Panc1 (cell line): ENCODE data around the gene ITGB6. TPM values are rescaled to one million over a fixed set of nuclear protein-coding genes. Genes with fewer than 3 reads are reported as not detected.

Experiments used
- ATAC-seq: fragments of 200-7000 bp; cut with Tn5 transposase; 2 replicates; pipeline ENCODE4 v1.9.1; 2020; ENCODE audit warnings: mild to moderate bottlenecking, moderate library complexity
- BruUV-seq: library from RNA; stranded (reverse); fragments of 400-500 nt; replicated peaks from 2 replicates; lab custom pipeline; 2021; lab: Mats Ljungman, UMichigan
- CTCF ChIA-PET: fragments of 300-600 bp; sonication (Branson Sonifier 250); formaldehyde crosslinking; loops from one replicate; lab custom pipeline; 2022; ENCODE audit warnings: antibody characterized with exemption; lab: Charles Lee
- POLR2A ChIA-PET: fragments of 300-600 bp; sonication (Branson Sonifier 250); formaldehyde crosslinking; loops from one replicate; lab custom pipeline; 2022; ENCODE audit warnings: antibody characterized with exemption; lab: Charles Lee
- DNase-seq: peaks from one replicate; pipeline ENCODE4 v3.0.0-alpha.2; 2010; ENCODE audit warnings: low read depth, low spot score
- H3K27ac ChIP-seq: 2 replicates; pipeline ENCODE4 v1.5.1; 2011; ENCODE audit warnings: mild to moderate bottlenecking, low read length, inconsistent platforms
- H3K27me3 ChIP-seq: fragments of 200-500 bp; sonication (Bioruptor generic); 2 replicates; pipeline ENCODE4 v1.6.0; 2014; ENCODE audit warnings: low read length, inconsistent platforms; ENCODE audit not compliant: control insufficient read depth, insufficient read depth
- H3K36me3 ChIP-seq: fragments of 200-500 bp; sonication (Bioruptor generic); 2 replicates; pipeline ENCODE4 v1.5.1; 2014; ENCODE audit warnings: inconsistent platforms, mild to moderate bottlenecking, low read length, moderate library complexity; ENCODE audit not compliant: control insufficient read depth, insufficient read depth
- H3K4me1 ChIP-seq: 2 replicates; pipeline ENCODE4 v1.5.1; 2011; ENCODE audit warnings: inconsistent platforms, mild to moderate bottlenecking, low read length, moderate library complexity; ENCODE audit not compliant: control insufficient read depth, insufficient read depth
- H3K4me3 ChIP-seq, 2 experiments: 2 replicates each; pipeline ENCODE4 v1.5.1; 2011 to 2012; ENCODE audit warnings: low read depth in 2 of 2, low read length in 2 of 2, mild to moderate bottlenecking in 2 of 2, inconsistent platforms in 1 of 2, moderate library complexity in 1 of 2
- H3K9me3 ChIP-seq: fragments of 200-500 bp; sonication (Bioruptor generic); 2 replicates; pipeline ENCODE4 v1.5.1; 2014; ENCODE audit warnings: low read depth, mild to moderate bottlenecking, inconsistent platforms, low read length, moderate library complexity; ENCODE audit not compliant: control insufficient read depth, insufficient read depth
- POLR2AphosphoS5 ChIP-seq: IDR thresholded peaks from 2 replicates; pipeline ENCODE4 v1.6.1; 2012; ENCODE audit warnings: mild to moderate bottlenecking, low read depth, low read length, moderate library complexity
- SIN3A ChIP-seq: IDR thresholded peaks from 2 replicates; pipeline ENCODE4 v1.6.1; 2012; ENCODE audit warnings: low read depth, mild to moderate bottlenecking, low read length, moderate library complexity, borderline replicate concordance; ENCODE audit not compliant: insufficient read depth
- TCF7L2 ChIP-seq: IDR thresholded peaks from 2 replicates; pipeline ENCODE4 v1.6.1; 2011; ENCODE audit warnings: mild to moderate bottlenecking, low read depth, low read length, inconsistent platforms
- in situ Hi-C: cut with HindIII; loops from 2 replicates; pipeline ENCODE4 v1.10.0; 2016; ENCODE audit warnings: low sequenced_read_pairs, low pct_unique_long_range_greater_than_20kb
- intact Hi-C: fragments of 100-400 bp; cut with micrococcal nuclease; formaldehyde crosslinking; loops from one replicate; pipeline ENCODE4 v1.10.0; 2022; ENCODE audit not compliant: unreplicated experiment
- total RNA-seq: library from RNA; stranded (reverse); gene quantifications from one replicate; pipeline ENCODE4 v1.2.1, GENCODE V29; 2021; ENCODE audit not compliant: unreplicated experiment
- TF ChIP-seq, protein P1 (sequence below), 2 experiments: IDR thresholded peaks; 2 replicates each; pipeline ENCODE4 v1.6.1; 2011 to 2012; ENCODE audit warnings: low read depth in 2 of 2, control low read depth in 1 of 2, low read length in 1 of 2, mild to moderate bottlenecking in 1 of 2, moderate library complexity in 1 of 2; ENCODE audit not compliant: insufficient read depth in 1 of 2
- TF ChIP-seq, protein P2 (sequence below): fragments of 450-650 bp; IDR thresholded peaks from 2 replicates; pipeline ENCODE4 v1.5.1; 2017; ENCODE audit warnings: mild to moderate bottlenecking

The ITGB6 gene
- total RNA-seq, 1 experiment from 2014 or later = 0.08 TPM

DNA sequence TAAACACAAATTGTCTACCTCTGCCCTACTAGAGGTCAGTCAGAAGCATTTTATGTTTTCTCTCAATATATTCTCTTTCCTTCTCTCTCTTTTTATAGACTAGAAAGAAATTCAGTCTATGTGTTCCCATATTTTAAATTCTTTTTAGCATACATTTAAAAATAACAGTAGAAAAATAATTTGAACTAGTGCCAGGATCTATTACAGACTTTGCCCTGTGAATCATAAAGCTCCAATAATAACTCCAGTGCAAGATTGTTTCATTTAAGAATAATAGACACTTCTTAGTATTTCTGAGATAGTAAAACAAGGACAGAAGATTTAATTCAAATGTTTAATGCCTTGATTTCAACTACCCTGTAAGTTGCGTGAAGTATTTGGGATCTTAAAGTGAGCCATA lies 60.1 kb downstream of the ITGB6 start:
- DNase-seq (no peak), ATAC-seq (no peak)
- Histone ChIP-seq H3K27ac (peak overlapping the region; percentile 41; the same call in 1 of the 2 replicates), H3K36me3 (no peaks in the 10 kb centered on the region), H3K4me3 (no peak overlapping the region), H3K27me3 (no peaks in the 10 kb centered on the region), H3K9me3 (no peaks in the 10 kb centered on the region), H3K4me1 (peaks cover 4% of the 10 kb centered on the region)
- in situ Hi-C loops = no loop called here
- intact Hi-C loops = no loop called here
- BruUV-seq = no TSS peak
- TF ChIP-seq TCF7L2 (no peak), POLR2AphosphoS5 (no peak)
- TF ChIP-seq, protein P1, sequence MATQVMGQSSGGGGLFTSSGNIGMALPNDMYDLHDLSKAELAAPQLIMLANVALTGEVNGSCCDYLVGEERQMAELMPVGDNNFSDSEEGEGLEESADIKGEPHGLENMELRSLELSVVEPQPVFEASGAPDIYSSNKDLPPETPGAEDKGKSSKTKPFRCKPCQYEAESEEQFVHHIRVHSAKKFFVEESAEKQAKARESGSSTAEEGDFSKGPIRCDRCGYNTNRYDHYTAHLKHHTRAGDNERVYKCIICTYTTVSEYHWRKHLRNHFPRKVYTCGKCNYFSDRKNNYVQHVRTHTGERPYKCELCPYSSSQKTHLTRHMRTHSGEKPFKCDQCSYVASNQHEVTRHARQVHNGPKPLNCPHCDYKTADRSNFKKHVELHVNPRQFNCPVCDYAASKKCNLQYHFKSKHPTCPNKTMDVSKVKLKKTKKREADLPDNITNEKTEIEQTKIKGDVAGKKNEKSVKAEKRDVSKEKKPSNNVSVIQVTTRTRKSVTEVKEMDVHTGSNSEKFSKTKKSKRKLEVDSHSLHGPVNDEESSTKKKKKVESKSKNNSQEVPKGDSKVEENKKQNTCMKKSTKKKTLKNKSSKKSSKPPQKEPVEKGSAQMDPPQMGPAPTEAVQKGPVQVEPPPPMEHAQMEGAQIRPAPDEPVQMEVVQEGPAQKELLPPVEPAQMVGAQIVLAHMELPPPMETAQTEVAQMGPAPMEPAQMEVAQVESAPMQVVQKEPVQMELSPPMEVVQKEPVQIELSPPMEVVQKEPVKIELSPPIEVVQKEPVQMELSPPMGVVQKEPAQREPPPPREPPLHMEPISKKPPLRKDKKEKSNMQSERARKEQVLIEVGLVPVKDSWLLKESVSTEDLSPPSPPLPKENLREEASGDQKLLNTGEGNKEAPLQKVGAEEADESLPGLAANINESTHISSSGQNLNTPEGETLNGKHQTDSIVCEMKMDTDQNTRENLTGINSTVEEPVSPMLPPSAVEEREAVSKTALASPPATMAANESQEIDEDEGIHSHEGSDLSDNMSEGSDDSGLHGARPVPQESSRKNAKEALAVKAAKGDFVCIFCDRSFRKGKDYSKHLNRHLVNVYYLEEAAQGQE (IDR thresholded peaks at IDR 0.05; ENCODE audit: insufficient read depth in 1 of 2, low read depth in 2 of 2, low read length in 1 of 2) = no peak
- POLR2A ChIA-PET = no interaction called here
- CTCF ChIA-PET = no interaction called here

DNA sequence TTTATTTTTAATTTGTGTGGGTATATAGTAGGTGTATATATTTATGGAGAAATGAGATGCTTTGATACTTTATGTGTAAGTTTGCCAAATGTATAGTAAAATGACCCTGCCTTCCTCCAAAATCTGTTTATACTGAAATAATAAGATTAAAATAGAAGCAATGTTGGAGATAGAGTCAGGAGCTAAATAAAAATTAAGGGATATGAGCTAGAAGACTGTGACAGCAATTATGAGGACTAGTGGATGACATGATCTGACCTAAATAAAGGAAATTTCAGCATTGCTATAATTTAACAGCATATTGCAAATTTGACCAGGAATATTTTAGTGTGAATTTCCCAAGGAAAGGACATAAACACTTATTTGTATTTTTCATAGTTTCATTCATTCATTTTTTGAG lies 60.7 kb downstream of the ITGB6 start:
- intact Hi-C loops = no loop called here
- Histone ChIP-seq H3K4me1 (peaks cover 4% of the 10 kb centered on the region), H3K27me3 (no peaks in the 10 kb centered on the region), H3K27ac (no peak overlapping the region; the same call in 1 of the 2 replicates), H3K4me3 (no peak overlapping the region), H3K36me3 (no peaks in the 10 kb centered on the region), H3K9me3 (no peaks in the 10 kb centered on the region)
- DNase-seq = no peak
- BruUV-seq = no TSS peak
- ChIA-PET POLR2A (no interaction called here), CTCF (no interaction called here)
- TF ChIP-seq SIN3A (no peak), TCF7L2 (no peak), POLR2AphosphoS5 (no peak)
- TF ChIP-seq, protein P1 (IDR thresholded peaks at IDR 0.05; ENCODE audit: insufficient read depth in 1 of 2, low read depth in 2 of 2, low read length in 1 of 2) = no peak
- TF ChIP-seq, protein P2, sequence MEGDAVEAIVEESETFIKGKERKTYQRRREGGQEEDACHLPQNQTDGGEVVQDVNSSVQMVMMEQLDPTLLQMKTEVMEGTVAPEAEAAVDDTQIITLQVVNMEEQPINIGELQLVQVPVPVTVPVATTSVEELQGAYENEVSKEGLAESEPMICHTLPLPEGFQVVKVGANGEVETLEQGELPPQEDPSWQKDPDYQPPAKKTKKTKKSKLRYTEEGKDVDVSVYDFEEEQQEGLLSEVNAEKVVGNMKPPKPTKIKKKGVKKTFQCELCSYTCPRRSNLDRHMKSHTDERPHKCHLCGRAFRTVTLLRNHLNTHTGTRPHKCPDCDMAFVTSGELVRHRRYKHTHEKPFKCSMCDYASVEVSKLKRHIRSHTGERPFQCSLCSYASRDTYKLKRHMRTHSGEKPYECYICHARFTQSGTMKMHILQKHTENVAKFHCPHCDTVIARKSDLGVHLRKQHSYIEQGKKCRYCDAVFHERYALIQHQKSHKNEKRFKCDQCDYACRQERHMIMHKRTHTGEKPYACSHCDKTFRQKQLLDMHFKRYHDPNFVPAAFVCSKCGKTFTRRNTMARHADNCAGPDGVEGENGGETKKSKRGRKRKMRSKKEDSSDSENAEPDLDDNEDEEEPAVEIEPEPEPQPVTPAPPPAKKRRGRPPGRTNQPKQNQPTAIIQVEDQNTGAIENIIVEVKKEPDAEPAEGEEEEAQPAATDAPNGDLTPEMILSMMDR = no peak
- in situ Hi-C loops = no loop called here
- ATAC-seq = no peak
